HepG2 (cell line): Measurements from ENCODE around the gene SEMA4F. TPM values are rescaled to one million over a fixed set of nuclear protein-coding genes. Genes with fewer than 3 reads are reported as not detected.

ENCODE experiments used
- ATAC-seq: fragments of 200-7000 bp; cut with Tn5 transposase; 3 replicates; pipeline ENCODE4 v1.9.1; 2020; ENCODE audit warnings: mild to moderate bottlenecking, moderate library complexity
- BruUV-seq: library from RNA; stranded (reverse); fragments of 400-500 nt; replicated peaks from 2 replicates; lab custom pipeline; 2021; lab: Mats Ljungman, UMichigan
- CTCF ChIA-PET: fragments of 300-600 bp; formaldehyde crosslinking; extraction: SDS; loops from one replicate; lab custom pipeline; 2021; ENCODE audit warnings: low total read pairs, inconsistent platforms, low intra/inter-chr PET ratio; lab: Yijun Ruan, JAX
- POLR2A ChIA-PET: fragments of 350-600 bp; sonication (Branson Sonifier 250); formaldehyde crosslinking; loops from one replicate; lab custom pipeline; 2020; ENCODE audit warnings: antibody characterized with exemption, inconsistent platforms; lab: Yijun Ruan, JAX
- DNase-seq: peaks from one replicate; pipeline ENCODE4 v3.0.0-alpha.2; 2015; ENCODE audit warnings: low spot score
- FAIRE-seq: peaks from 3 replicates; lab custom pipeline; 2011; peaks lifted over from hg19 to GRCh38; lab: Jason Lieb, UNC
- H2AFZ ChIP-seq: one replicate; pipeline ENCODE4 v1.6.1; 2011; ENCODE audit warnings: low read length, inconsistent platforms
- H3K27ac ChIP-seq: fragments of 300-600 bp; 3 replicates; pipeline ENCODE4 v1.8.0; 2011; ENCODE audit warnings: mixed run types, mild to moderate bottlenecking, mixed read lengths, low read length, inconsistent platforms; ENCODE audit not compliant: insufficient read depth; ENCODE audit errors: extremely low read length
- H3K27me3 ChIP-seq, 2 experiments: fragments of 200-600 bp in 1 of 2; 2 replicates in 1 of 2; 3 replicates in 1 of 2; pipeline versions ENCODE4 v1.6.0 to v1.8.0; 2011; ENCODE audit warnings: low read length in 2 of 2, mild to moderate bottlenecking in 2 of 2, moderate library complexity in 2 of 2, inconsistent platforms in 1 of 2; ENCODE audit not compliant: insufficient read depth in 2 of 2, control insufficient read depth in 1 of 2
- H3K36me3 ChIP-seq, 2 experiments: fragments of 200-600 bp in 1 of 2; replicated peaks in 1 of 2; 2 replicates in 1 of 2; 3 replicates in 1 of 2; pipeline versions ENCODE4 v1.5.1 to v1.8.0; 2011; ENCODE audit warnings: low read length in 2 of 2, inconsistent platforms in 1 of 2; ENCODE audit not compliant: insufficient read depth in 2 of 2, control insufficient read depth in 1 of 2
- H3K4me1 ChIP-seq: 2 replicates; pipeline ENCODE4 v1.5.1; 2012; ENCODE audit warnings: low read length, inconsistent platforms; ENCODE audit not compliant: insufficient read depth
- H3K4me2 ChIP-seq: 2 replicates; pipeline ENCODE4 v1.6.0; 2011; ENCODE audit warnings: low read depth, low read length, inconsistent platforms
- H3K4me3 ChIP-seq, 3 experiments: fragments of 200-600 bp in 1 of 3; sonication (generic), shearing (Covaris generic) in 1 of 3; replicated peaks in 1 of 3; 2 replicates each; pipeline ENCODE4 v1.5.1; 2011 to 2016; ENCODE audit warnings: low read length in 3 of 3, inconsistent platforms in 2 of 3, low read depth in 2 of 3, mild to moderate bottlenecking in 2 of 3, control low read depth in 1 of 3, mixed read lengths in 1 of 3; ENCODE audit not compliant: insufficient read depth in 1 of 3
- H3K79me2 ChIP-seq: one replicate; pipeline ENCODE4 v1.6.1; 2011; ENCODE audit warnings: low read length, inconsistent platforms; ENCODE audit not compliant: insufficient read depth
- H3K9ac ChIP-seq: 2 replicates; pipeline ENCODE4 v1.6.0; 2011; ENCODE audit warnings: mild to moderate bottlenecking, low read depth, low read length, inconsistent platforms; ENCODE audit not compliant: insufficient read depth
- H3K9me3 ChIP-seq: 2 replicates; pipeline ENCODE4 v1.5.1; 2012; ENCODE audit warnings: mild to moderate bottlenecking, low read length
- H4K20me1 ChIP-seq: 2 replicates; pipeline ENCODE4 v1.6.0; 2011; ENCODE audit warnings: inconsistent platforms, mild to moderate bottlenecking, low read length, moderate library complexity; ENCODE audit not compliant: insufficient read depth
- ELF1 ChIP-seq: sonication (generic); formaldehyde crosslinking; IDR thresholded peaks from 2 replicates; pipeline ENCODE4 v1.4.0; 2020; ENCODE audit warnings: missing genetic modification reagents
- FOXM1 ChIP-seq: sonication (generic); formaldehyde crosslinking; IDR thresholded peaks from 2 replicates; pipeline ENCODE4 v1.5.0; 2020; ENCODE audit warnings: missing genetic modification reagents
- HNRNPK ChIP-seq: fragments of 200-400 bp; formaldehyde crosslinking; IDR thresholded peaks from 2 replicates; pipeline ENCODE4 v1.6.1; 2018; ENCODE audit warnings: low read length, low read depth, moderate library complexity, mild to moderate bottlenecking; ENCODE audit not compliant: poor library complexity, severe bottlenecking
- MAFF ChIP-seq: IDR thresholded peaks from 2 replicates; pipeline ENCODE4 v1.6.1; 2011; ENCODE audit warnings: low read depth, low read length, improper control_type of control experiment
- MTF2 ChIP-seq: sonication (generic); formaldehyde crosslinking; IDR thresholded peaks from 2 replicates; pipeline ENCODE4 v1.5.0; 2020; ENCODE audit warnings: missing genetic modification reagents, borderline replicate concordance
- NBN ChIP-seq: fragments of 450-650 bp; conservative IDR thresholded peaks from 2 replicates; pipeline ENCODE4 v1.6.1; 2017
- NKX3-1 ChIP-seq: sonication (generic); formaldehyde crosslinking; IDR thresholded peaks from 2 replicates; pipeline ENCODE4 v1.5.0; 2020; ENCODE audit warnings: missing genetic modification reagents
- SIN3B ChIP-seq: fragments of 150-350 bp; IDR thresholded peaks from 2 replicates; pipeline ENCODE4 v1.6.1; 2014; ENCODE audit warnings: low read length
- SRSF4 ChIP-seq: fragments of 200-400 bp; formaldehyde crosslinking; IDR thresholded peaks from one replicate; pipeline ENCODE4 v1.6.1; 2018; ENCODE audit warnings: mild to moderate bottlenecking, low read depth, low read length, moderate library complexity; ENCODE audit not compliant: poor library complexity, severe bottlenecking
- TFDP1 ChIP-seq: IDR thresholded peaks from 2 replicates; pipeline ENCODE4 v1.6.1; 2016; ENCODE audit warnings: missing compliant biosample characterization, missing genetic modification reagents, borderline replicate concordance
- TSC22D2 ChIP-seq: sonication (generic); formaldehyde crosslinking; IDR thresholded peaks from 2 replicates; pipeline ENCODE4 v1.5.1; 2020; ENCODE audit warnings: missing genetic modification reagents, mild to moderate bottlenecking, borderline replicate concordance
- ZNF34 ChIP-seq: sonication (generic); formaldehyde crosslinking; IDR thresholded peaks from 2 replicates; pipeline ENCODE4 v1.4.0; 2020; ENCODE audit warnings: mild to moderate bottlenecking, missing genetic modification reagents, borderline replicate concordance
- ZNF598 ChIP-seq: sonication (generic); formaldehyde crosslinking; IDR thresholded peaks from 2 replicates; pipeline ENCODE4 v1.5.1; 2020; ENCODE audit warnings: mild to moderate bottlenecking, missing genetic modification reagents, borderline replicate concordance
- ZNF614 ChIP-seq: IDR thresholded peaks from 2 replicates; pipeline ENCODE4 v1.6.1; 2018; ENCODE audit warnings: missing biosample characterization, missing genetic modification reagents, inconsistent platforms, borderline replicate concordance
- ZNF839 ChIP-seq: sonication (generic); formaldehyde crosslinking; IDR thresholded peaks from 2 replicates; pipeline ENCODE4 v1.4.0; 2020; ENCODE audit warnings: missing genetic modification reagents, mild to moderate bottlenecking, borderline replicate concordance
- ZXDC ChIP-seq: sonication (generic); formaldehyde crosslinking; IDR thresholded peaks from 2 replicates; pipeline ENCODE4 v1.5.0; 2020; ENCODE audit warnings: mild to moderate bottlenecking, missing genetic modification reagents
- WGBS: methylation state at CpG from one replicate; pipeline ENCODE4 v1.1.6; 2017; ENCODE audit warnings: low lambda C conversion rate; 5-methylcytosine and 5-hydroxymethylcytosine counted together
- in situ Hi-C: cut with HindIII; loops from 2 replicates; pipeline ENCODE4 v1.10.0; 2017; ENCODE audit warnings: low pct_unique_long_range_greater_than_20kb; ENCODE audit not compliant: extremely low pct_ligation_motif_present
- intact Hi-C: fragments of 100-400 bp; cut with micrococcal nuclease; formaldehyde crosslinking; loops from one replicate; pipeline ENCODE4 v1.10.0; 2022; ENCODE audit not compliant: unreplicated experiment
- polyA plus RNA-seq, 8 experiments: library from polyadenylated mRNA; depleted of rRNA in 3 of 8; stranded (reverse) in 7 of 8; unstranded in 1 of 8; fragments of >200 nt; fragmentation: Illumina TruSeq in 4 of 8; extraction: Trizol in 4 of 8; gene quantifications; 2 replicates each; pipeline versions ENCODE4 v1.2.1 to v1.2.3, GENCODE V29; 2011 to 2016; ENCODE audit warnings: low read depth in 4 of 8, missing spikeins in 1 of 8, mixed read lengths in 1 of 8; ENCODE audit not compliant: insufficient read depth in 1 of 8
- total RNA-seq, 5 experiments: library from RNA; depleted of rRNA; stranded (reverse); fragments of >200 nt; fragmentation: Illumina TruSeq; extraction: Trizol; gene quantifications; 2 replicates each; pipeline ENCODE4 v1.2.3, GENCODE V29; 2016; ENCODE audit warnings: low read depth in 1 of 5
- TF ChIP-seq, protein P1 (sequence below): IDR thresholded peaks from 2 replicates; pipeline ENCODE4 v1.6.1; 2016; ENCODE audit warnings: low read depth, borderline replicate concordance

SEMA4F gene
- total and polyA plus RNA-seq, 2 of the 13 experiments (the other 11 are each of a cell fraction or from before 2014, with no cell fraction given), result 7.1 to 10.3 TPM

DNA sequence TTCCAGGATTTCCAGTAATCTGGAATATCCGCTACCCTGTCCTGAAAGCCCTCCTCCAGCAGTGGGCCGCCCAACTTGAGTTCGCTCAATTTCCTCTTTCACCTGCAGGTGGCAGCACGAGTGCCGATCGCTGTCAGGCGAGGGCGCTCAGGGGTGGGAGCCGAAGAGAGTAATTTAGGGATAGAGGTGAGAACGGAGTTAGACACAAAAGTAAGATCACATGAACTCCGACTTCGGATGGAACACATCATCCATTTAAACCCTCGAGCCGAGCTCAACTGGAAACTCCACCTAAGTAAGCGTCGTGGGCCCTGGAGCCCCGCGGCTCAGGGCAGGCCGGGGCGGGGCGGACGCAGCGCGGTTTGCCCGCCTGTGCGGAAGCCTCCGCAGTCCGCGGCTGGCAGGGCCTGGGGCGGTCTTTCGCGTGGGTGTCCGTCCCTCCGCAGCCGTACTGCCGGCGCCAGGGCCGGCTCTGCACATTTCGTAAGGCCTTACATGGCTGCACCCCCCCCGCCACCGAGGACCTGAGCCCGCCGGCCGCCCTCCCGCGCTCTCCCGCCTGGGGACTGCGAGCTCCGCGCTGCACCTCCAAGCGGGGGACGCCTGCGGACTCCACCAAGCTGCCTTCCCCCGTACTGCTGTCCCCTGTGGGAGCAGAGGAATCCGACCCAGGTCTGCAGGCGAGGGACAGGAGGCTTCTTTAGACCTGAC lies 61.2 kb downstream of the SEMA4F start:
- Histone ChIP-seq H3K4me3 (peak overlapping the region; percentile 48 to 75 (median 74)), H2AFZ (peak overlapping the region; percentile 71), H3K4me2 (peak overlapping the region; percentile 92), H3K27ac (no peak overlapping the region), H3K36me3 (no peaks in the 10 kb centered on the region), H3K27me3 (peaks cover 1 to 37% of the 10 kb centered on the region in 2 experiments; a peak in 3 of 5 replicates), H3K9me3 (no peaks in the 10 kb centered on the region), H3K4me1 (peaks cover 45% of the 10 kb centered on the region), H3K79me2 (no peaks in the 10 kb centered on the region), H4K20me1 (no peaks in the 10 kb centered on the region), H3K9ac (peak overlapping the region; percentile 63)
- in situ Hi-C loops, result loop anchor here (5.0 kb wide), 1 partner anchor 162 kb away; no protein-coding TSS in a partner anchor
- FAIRE-seq (peak; percentile 83), ATAC-seq (peak; percentile 94), DNase-seq (peak; percentile 72)
- 3% methylated on average over 30 of the region's 56 CpGs for WGBS
- ChIA-PET POLR2A (interaction anchor here (1.0 to 1.8 kb wide), 4 partner anchors 37 to 125 kb away, joined by 3 to 8 read pairs (median 4); no protein-coding TSS in a partner anchor), CTCF (interaction anchor here (1.2 to 3.2 kb wide), 4 partner anchors 25 to 161 kb away, joined by 3 to 57 read pairs (median 9); no protein-coding TSS in a partner anchor)
- BruUV-seq, result no TSS peak
- intact Hi-C loops, result loop anchor here (1.0 to 5.0 kb wide), 5 partner anchors 25 to 161 kb away; no protein-coding TSS in a partner anchor
- 0 out of 2 replicates have a peak, but pooled peaks have one; percentile 29 for TF ChIP-seq SIN3B
- peak; percentile 77; the same call in 1 of the 2 replicates for TF ChIP-seq ZNF614 (CRISPR knock-in tag)
- TF ChIP-seq MTF2 (CRISPR knock-in tag), result peak; percentile 71; the same call in 1 of the 2 replicates
- TF ChIP-seq NKX3-1 (CRISPR knock-in tag), result 0 out of 2 replicates have a peak, but pooled peaks have one; percentile 64
- no peak for TF ChIP-seq NBN
- TF ChIP-seq ZXDC (CRISPR knock-in tag), result no peak
- TF ChIP-seq ZNF839 (CRISPR knock-in tag), result 0 out of 2 replicates have a peak, but pooled peaks have one; percentile 57
- TF ChIP-seq ZNF598 (CRISPR knock-in tag), result peak; percentile 80; the same call in 1 of the 2 replicates
- no peak for TF ChIP-seq SRSF4
- TF ChIP-seq ZNF34 (CRISPR knock-in tag), result peak; percentile 87; the same call in 1 of the 2 replicates
- no peak for TF ChIP-seq MAFF
- TF ChIP-seq FOXM1 (CRISPR knock-in tag), result no peak
- TF ChIP-seq ELF1 (CRISPR knock-in tag), result no peak
- TF ChIP-seq, protein P1, sequence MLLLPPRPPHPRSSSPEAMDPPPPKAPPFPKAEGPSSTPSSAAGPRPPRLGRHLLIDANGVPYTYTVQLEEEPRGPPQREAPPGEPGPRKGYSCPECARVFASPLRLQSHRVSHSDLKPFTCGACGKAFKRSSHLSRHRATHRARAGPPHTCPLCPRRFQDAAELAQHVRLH (CRISPR knock-in tag), result peak; percentile 20; the same call in 1 of the 2 replicates
- TF ChIP-seq HNRNPK, result no peak
- peak; percentile 53; the same call in 1 of the 2 replicates for TF ChIP-seq TFDP1
- 0 out of 2 replicates have a peak, but pooled peaks have one; percentile 15 for TF ChIP-seq TSC22D2 (CRISPR knock-in tag)
